HTERT RPE-1 (cell line): ENCODE results near the gene CEMIP.
"Not testable (repeated sequence)": the region's sequence is repeated elsewhere in the genome, so short reads cannot be mapped to it uniquely, and the experiment has no call there.

Experiments used
- in situ Hi-C: fragments of 300-500 bp; cut with MboI; formaldehyde crosslinking; loops from 4 replicates; pipeline ENCODE4 v1.14.3; 2020; ENCODE audit warnings: low sequenced_read_pairs

The CEMIP gene

GRCh38 chr15:80948651-80949292, 169.6 kb downstream of the CEMIP start:
- in situ Hi-C loops: no loop called here

GRCh38 chr15:80949756-80950155, 170.6 kb downstream of the CEMIP start:
- in situ Hi-C loops: no loop called here

DNA sequence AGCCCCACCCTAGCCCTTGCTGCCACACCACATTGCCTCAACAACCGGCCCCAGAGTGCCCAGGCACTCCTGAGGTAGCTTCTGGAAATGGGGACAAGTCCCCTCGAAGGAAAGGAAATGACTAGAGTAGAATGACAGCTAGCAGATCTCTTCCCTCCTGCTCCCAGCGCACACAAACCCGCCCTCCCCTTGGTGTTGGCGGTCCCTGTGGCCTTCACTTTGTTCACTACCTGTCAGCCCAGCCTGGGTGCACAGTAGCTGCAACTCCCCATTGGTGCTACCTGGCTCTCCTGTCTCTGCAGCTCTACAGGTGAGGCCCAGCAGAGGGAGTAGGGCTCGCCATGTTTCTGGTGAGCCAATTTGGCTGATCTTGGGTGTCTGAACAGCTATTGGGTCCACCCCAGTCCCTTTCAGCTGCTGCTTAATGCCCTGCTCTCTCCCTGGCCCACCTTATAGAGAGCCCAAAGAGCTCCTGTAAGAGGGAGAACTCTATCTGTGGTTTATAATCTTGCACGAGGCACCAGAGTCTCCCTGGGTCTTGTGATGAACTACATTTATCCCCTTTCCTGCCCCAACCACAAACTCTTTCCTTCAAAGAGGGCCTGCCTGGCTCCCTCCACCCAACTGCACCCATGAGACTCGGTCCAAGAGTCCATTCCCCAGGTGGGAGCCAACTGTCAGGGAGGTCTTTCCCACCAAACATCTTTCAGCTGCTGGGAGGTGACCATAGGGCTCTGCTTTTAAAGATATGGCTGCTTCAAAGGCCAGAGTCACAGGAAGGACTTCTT, 171.3 kb downstream of the CEMIP start:
- in situ Hi-C loops: no loop called here

GRCh38 chr15:80951941-80952340, 172.8 kb downstream of the CEMIP start:
- in situ Hi-C loops: no loop called here

- in situ Hi-C loops: no loop called here
Observed at GRCh38 chr15:80953001-80953952, 174.1 kb downstream of the CEMIP start.

DNA sequence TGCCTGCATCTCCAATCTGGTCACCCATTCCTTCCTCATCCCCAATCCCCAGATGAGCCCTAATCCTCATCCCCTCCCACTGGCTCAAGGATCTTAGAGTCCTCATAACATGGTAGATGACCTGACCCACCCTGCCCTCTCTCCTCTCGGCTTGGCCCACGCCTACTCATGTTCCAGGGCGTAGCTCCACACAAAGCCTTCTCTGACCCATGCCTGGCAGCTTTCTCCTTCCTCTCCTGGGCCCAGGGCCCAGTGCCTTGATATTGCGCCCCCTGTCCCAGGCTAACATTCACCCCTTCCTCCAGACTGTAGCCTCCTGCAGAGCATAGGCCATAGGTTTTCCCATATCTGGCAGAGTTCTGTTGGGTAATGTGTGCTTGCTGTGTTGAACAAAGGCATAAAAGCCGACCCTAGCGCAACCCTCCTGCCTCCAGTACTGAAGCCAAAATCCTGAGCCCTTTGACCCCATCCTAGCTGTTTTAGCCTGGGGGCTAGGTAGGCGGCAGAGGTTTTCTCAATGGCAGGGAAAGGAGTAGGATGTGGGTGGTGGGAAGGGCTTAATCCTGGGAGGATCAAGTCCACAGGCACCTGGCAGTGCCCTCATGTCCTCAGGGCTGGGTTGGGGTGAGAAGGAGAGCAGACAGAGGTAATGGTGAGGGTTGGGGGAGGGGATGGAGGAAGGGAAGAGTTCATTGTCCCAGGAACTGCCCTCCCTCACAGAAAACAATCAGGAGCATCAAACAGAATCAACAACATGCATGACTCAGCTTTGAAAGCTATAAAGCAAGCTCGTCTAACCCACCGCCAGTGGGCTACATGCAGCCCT, 175.0 kb downstream of the CEMIP start:
- in situ Hi-C loops: no loop called here

GRCh38 chr15:80955571-80956452, 176.6 kb downstream of the CEMIP start:
- in situ Hi-C loops: not testable (repeated sequence)

- in situ Hi-C loops: no loop called here
Observed at GRCh38 chr15:80957556-80957955, 178.4 kb downstream of the CEMIP start.

DNA sequence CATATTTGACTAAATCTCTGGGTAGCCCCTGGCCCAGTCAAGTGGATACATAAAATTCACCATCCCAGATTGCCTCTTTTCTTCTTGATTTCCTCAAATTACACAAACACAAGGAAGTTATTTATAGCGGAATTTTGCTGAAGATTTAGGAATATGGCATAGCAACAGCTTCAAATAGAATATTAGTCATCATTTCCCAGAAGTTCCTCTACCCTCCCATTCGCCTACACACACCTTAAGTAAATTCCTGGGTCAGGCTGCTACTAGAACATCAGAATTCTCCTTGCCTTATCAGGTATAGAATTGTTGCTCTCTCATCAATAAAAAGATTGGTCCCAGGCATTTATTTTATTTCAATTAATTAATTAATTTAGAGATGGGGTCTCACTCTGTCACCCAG, 178.8 kb downstream of the CEMIP start:
- in situ Hi-C loops: no loop called here

DNA sequence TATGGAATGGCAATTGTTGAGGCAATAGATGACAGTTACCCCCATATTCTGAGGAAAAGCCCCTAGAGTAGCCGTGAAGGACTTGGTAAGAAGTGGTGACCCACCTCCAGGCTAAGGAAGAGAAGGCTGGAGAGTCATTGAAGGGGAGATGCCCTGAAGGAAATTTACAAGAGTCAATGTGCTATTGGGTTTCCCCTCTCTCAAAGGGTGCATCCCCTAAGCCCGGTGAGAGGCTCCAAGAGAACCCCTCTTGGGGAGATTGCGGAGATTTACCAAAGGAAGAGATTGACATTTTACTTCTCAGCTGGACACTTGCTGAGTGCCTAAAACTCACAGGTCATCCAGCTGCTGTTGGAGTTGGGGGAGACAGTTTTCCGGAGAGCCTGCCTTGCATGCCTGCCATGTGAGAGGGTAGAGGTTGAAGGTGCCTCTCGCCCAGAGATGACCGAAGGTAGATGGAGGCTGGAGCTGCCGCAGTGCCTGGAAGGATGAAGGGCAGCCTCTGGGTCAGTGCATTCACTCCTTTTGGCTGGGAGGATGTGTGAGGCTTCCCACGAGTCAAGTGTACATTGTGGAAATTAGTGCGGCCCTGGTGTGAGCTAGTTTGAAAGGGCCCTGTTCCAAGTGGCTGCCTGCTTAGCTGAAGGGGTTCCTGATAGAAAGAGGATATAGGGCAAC, 179.8 kb downstream of the CEMIP start:
- in situ Hi-C loops: no loop called here

GRCh38 chr15:80965454-80965853, 186.3 kb downstream of the CEMIP start:
- in situ Hi-C loops: not testable (repeated sequence)

- in situ Hi-C loops: no loop called here
Observed at GRCh38 chr15:80966431-80967197, 187.4 kb downstream of the CEMIP start.

- in situ Hi-C loops: no loop called here
Observed at GRCh38 chr15:80967451-80967850, 188.3 kb downstream of the CEMIP start.

DNA sequence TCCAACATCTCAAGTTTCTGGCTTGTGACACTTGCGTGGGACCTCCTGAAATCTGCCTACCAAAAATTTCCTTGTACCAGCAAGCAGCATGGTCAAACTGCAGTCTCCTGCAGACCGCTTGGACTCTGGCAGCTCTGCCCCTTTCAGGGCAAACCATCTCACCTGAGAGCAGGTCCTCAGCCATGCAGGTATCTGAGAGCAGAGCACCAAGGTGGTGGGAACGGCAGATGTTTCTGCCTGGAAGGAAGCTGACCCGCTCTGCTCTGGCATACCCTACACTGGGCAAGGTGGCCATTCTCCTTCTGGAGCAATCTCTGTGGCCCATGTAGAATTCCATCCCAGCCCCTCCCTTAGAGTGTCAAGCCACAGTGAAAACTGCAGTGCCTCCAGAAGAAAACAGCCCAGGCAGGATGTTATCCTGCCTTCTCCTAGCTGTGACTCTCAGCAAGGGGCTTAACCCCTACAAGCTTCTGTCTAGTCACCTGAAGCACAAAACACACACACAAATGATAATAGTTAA, 188.9 kb downstream of the CEMIP start:
- in situ Hi-C loops: no loop called here

DNA sequence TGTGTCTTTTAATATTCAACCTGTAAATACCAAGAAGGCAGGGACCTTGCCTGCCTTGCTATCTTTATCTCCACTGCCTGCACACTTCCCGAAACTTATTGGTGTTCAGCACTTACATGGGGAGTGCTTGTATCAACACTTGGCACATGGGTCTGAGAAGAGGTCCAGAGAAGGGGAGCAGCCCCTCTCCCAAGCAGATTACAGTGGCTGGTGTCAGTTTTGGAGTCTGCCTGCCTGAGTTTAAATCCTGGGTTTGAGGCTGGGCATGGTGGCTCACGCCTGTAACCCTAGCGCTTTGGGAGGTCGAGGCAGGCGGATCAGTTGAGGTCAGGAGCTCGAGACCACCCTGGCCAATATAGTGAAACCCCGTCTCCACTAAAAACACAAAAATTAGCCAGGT, 190.1 kb downstream of the CEMIP start:
- in situ Hi-C loops: no loop called here

- in situ Hi-C loops: no loop called here
Observed at GRCh38 chr15:80970018-80970657, 191.0 kb downstream of the CEMIP start.

DNA sequence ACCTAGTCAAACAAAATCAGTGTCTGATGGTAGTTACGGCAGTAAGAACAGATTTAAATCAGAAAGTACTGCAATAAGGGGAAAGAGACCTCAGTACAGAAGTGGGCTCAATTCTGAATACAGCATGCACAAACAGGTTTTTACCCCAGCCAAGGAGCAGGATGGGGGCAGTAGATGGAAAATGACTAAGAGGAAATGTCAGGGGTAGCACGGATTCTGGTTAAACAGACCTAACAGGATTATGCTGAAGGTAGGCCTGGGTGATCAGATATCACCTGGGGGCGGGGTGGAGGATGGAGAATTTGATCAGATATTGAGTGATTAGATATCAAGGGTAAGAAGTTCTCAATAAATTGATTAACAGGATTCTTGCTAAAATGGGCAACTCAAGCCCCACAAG, 191.5 kb downstream of the CEMIP start:
- in situ Hi-C loops: no loop called here

DNA sequence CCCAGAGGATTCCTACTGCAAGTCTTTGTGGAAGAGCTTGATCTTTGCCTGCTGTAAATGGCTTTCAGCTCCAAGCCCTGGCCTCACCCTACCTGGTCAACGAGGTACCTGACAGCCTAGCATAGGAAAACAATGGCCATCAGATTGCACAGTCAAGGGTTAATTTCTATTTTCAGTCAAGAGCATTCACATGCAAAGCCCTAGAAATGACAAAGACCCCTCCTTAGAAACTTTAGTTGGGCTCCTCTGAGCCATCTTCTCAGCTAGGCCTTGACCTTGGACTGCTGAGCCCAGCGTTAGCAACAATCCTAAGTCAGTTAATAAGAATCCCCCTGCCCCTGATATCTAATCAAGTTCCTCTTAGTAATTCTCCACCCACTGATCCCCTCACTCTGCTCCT, 192.0 kb downstream of the CEMIP start:
- in situ Hi-C loops: no loop called here
